Kidney (tissue), 14 donors: ENCODE results near the gene SPTLC3. TPM values are rescaled to one million over a fixed set of nuclear protein-coding genes. Genes with fewer than 3 reads are reported as not detected.

Experiments
- DNase-seq, 5 donors: peaks; one replicate each; pipeline ENCODE4 v3.0.0-alpha.2; 2013 to 2020
- FAIRE-seq: peaks from 2 replicates; lab custom pipeline; 2012; peaks lifted over from hg19 to GRCh38; lab: Jason Lieb, UNC
- H3K27ac ChIP-seq, 2 donors: one replicate each; pipeline ENCODE4 v1.7.0; 2013; ENCODE audit warnings: low read depth in 2 of 2, low read length in 2 of 2, inconsistent platforms in 1 of 2
- H3K27me3 ChIP-seq: one replicate; pipeline ENCODE4 v1.7.1; 2013; ENCODE audit warnings: low read length, inconsistent platforms; ENCODE audit not compliant: control insufficient read depth, insufficient read depth
- H3K36me3 ChIP-seq, 3 donors: one replicate each; pipeline versions ENCODE4 v1.7.0 to v1.7.1; 2013; ENCODE audit warnings: low read length in 3 of 3, control low read depth in 1 of 3, inconsistent platforms in 1 of 3; ENCODE audit not compliant: insufficient read depth in 3 of 3, control insufficient read depth in 2 of 3
- H3K4me1 ChIP-seq, 3 donors: one replicate each; pipeline versions ENCODE4 v1.7.0 to v1.7.1; 2013; ENCODE audit warnings: low read length in 3 of 3, inconsistent platforms in 1 of 3, low read depth in 1 of 3; ENCODE audit not compliant: control insufficient read depth in 2 of 3, insufficient read depth in 2 of 3
- H3K4me3 ChIP-seq, 3 donors: one replicate each; pipeline versions ENCODE4 v1.7.0 to v1.8.1; 2013; ENCODE audit warnings: low read length in 3 of 3, control low read depth in 1 of 3, inconsistent platforms in 1 of 3
- H3K9ac ChIP-seq, 3 donors: one replicate each; pipeline versions ENCODE4 v1.7.0 to v1.7.1; 2013; ENCODE audit warnings: low read length in 3 of 3, control low read depth in 1 of 3, inconsistent platforms in 1 of 3
- H3K9me3 ChIP-seq, 3 donors: one replicate each; pipeline versions ENCODE4 v1.7.0 to v1.7.1; 2013; ENCODE audit warnings: low read length in 3 of 3, control low read depth in 1 of 3, inconsistent platforms in 1 of 3; ENCODE audit not compliant: control insufficient read depth in 2 of 3, insufficient read depth in 1 of 3
- CTCF ChIP-seq: IDR thresholded peaks from 3 replicates; pipeline ENCODE4 v1.5.1; 2012; ENCODE audit warnings: mild to moderate bottlenecking, moderate library complexity, borderline replicate concordance; ENCODE audit not compliant: insufficient read depth; ENCODE audit errors: extremely low read depth
- intact Hi-C: fragments of 100-400 bp; cut with DNase I; formaldehyde crosslinking; loops from one replicate; pipeline ENCODE4 v1.11.1; 2022
- polyA plus RNA-seq: library from polyadenylated mRNA; stranded (reverse); fragments of 350-450 nt; fragmentation: Illumina TruSeq; extraction: RNeasy Lipid Tissue Mini Kit (QIAGEN cat#74804); gene quantifications from one replicate; pipeline ENCODE4 v1.2.3, GENCODE V29; 2014; ENCODE audit warnings: low read depth, low replicate concordance; ENCODE audit not compliant: insufficient read depth
- total RNA-seq: library from RNA; stranded (reverse); fragmentation: NEBNext Ultra II Directional; extraction: Animal tissue kit (Norgen Biotek cat#: 25700); gene quantifications from one replicate; pipeline ENCODE4 v1.2.1, GENCODE V29; 2021
- donor health status: control.
- donor health status: control.
- donor health status: control.
- donor health status: control.
- donor health status: control.
- donor health status: DM: yes; HTN: yes; CAD: no.
- donor health status: Normal renal cell carcinoma (clear cell type).

Gene SPTLC3
- total and polyA plus RNA-seq, 2 donors from 2014 or later, result 7.1 to 65.9 TPM

- no peak overlapping the region for H3K27ac ChIP-seq
- DNase-seq (no peak), FAIRE-seq (no peak)
- H3K9ac ChIP-seq, result no peak overlapping the region
- H3K9me3 ChIP-seq, result no peaks in the 10 kb centered on the region
- H3K4me1 ChIP-seq, result peaks cover 0 to 4% (median 2%) of the 10 kb centered on the region in 3 donors
- peaks cover 0 to 5% (median 2%) of the 10 kb centered on the region in 3 donors for H3K36me3 ChIP-seq
- no peak overlapping the region for H3K4me3 ChIP-seq
- intact Hi-C loops, result no loop called here
- no peaks in the 10 kb centered on the region for H3K27me3 ChIP-seq
- no peak for TF ChIP-seq CTCF
Measured at GRCh38 chr20:13148961-13149360, 140.2 kb downstream of the SPTLC3 start.

GRCh38 chr20:13149371-13150105 lies 140.8 kb downstream of the SPTLC3 start:
- Histone ChIP-seq H3K36me3 (peaks cover 0 to 11% (median 6%) of the 10 kb centered on the region in 3 donors), H3K9me3 (no peaks in the 10 kb centered on the region), H3K27me3 (no peaks in the 10 kb centered on the region), H3K4me3 (no peak overlapping the region), H3K27ac (no peak overlapping the region), H3K9ac (no peak overlapping the region), H3K4me1 (peaks cover 0 to 4% (median 2%) of the 10 kb centered on the region in 3 donors)
- no peak for DNase-seq
- intact Hi-C loops, result no loop called here
- no peak for FAIRE-seq
- no peak for TF ChIP-seq CTCF

- no peak for FAIRE-seq
- intact Hi-C loops, result no loop called here
- Histone ChIP-seq H3K27ac (no peak overlapping the region), H3K9me3 (no peaks in the 10 kb centered on the region), H3K4me3 (no peak overlapping the region), H3K27me3 (no peaks in the 10 kb centered on the region), H3K9ac (no peak overlapping the region), H3K4me1 (peaks cover 0 to 2% (median 0%) of the 10 kb centered on the region in 3 donors), H3K36me3 (peaks cover 0 to 20% (median 3%) of the 10 kb centered on the region in 3 donors)
- no peak for TF ChIP-seq CTCF
- DNase-seq, result peak in 2 of 5 donors; percentile 42 to 53
Measured at GRCh38 chr20:13158369-13158768, 149.6 kb downstream of the SPTLC3 start.

- Histone ChIP-seq H3K36me3 (peaks cover 0 to 5% (median 0%) of the 10 kb centered on the region in 3 donors), H3K4me1 (peaks cover 0 to 2% (median 0%) of the 10 kb centered on the region in 3 donors), H3K4me3 (no peak overlapping the region), H3K27me3 (no peaks in the 10 kb centered on the region), H3K9ac (no peak overlapping the region), H3K27ac (no peak overlapping the region), H3K9me3 (no peaks in the 10 kb centered on the region)
- FAIRE-seq, result no peak
- no peak for DNase-seq
- intact Hi-C loops, result no loop called here
- no peak for TF ChIP-seq CTCF
Measured at GRCh38 chr20:13159889-13160288, 151.1 kb downstream of the SPTLC3 start.
